HAP-1 (cell line): ENCODE results near the gene ADGRD1.

Experiments
- DNase-seq, 2 experiments: peaks; one replicate each; pipeline ENCODE4 v3.0.0-alpha.2; 2016 to 2020; ENCODE audit warnings: low spot score in 2 of 2
- H3K27me3 ChIP-seq: fragments of 250-450 bp; sonication (Bioruptor Pico); 2 replicates; pipeline ENCODE4 v1.5.1; 2020; ENCODE audit warnings: low read depth, mild to moderate bottlenecking, moderate library complexity
- H3K36me3 ChIP-seq: fragments of 250-450 bp; sonication (Bioruptor Pico); replicated peaks from 2 replicates; pipeline ENCODE4 v1.5.1; 2020; ENCODE audit warnings: mild to moderate bottlenecking
- H3K4me1 ChIP-seq: fragments of 250-450 bp; sonication (Bioruptor Pico); 2 replicates; pipeline ENCODE4 v1.5.1; 2020; ENCODE audit warnings: mild to moderate bottlenecking
- H3K4me3 ChIP-seq: fragments of 250-450 bp; sonication (Bioruptor Pico); 2 replicates; pipeline ENCODE4 v1.5.1; 2020; ENCODE audit warnings: mild to moderate bottlenecking, moderate library complexity
- H3K9me3 ChIP-seq: fragments of 250-450 bp; sonication (Bioruptor Pico); 2 replicates; pipeline ENCODE4 v1.5.1; 2020; ENCODE audit warnings: mild to moderate bottlenecking, moderate library complexity
- in situ Hi-C: fragments of 300-500 bp; cut with MboI; formaldehyde crosslinking; loops from 3 replicates; pipeline ENCODE4 v1.14.3; 2020; ENCODE audit warnings: low sequenced_read_pairs, inconsistent platforms, mixed read lengths

ADGRD1 gene

DNA sequence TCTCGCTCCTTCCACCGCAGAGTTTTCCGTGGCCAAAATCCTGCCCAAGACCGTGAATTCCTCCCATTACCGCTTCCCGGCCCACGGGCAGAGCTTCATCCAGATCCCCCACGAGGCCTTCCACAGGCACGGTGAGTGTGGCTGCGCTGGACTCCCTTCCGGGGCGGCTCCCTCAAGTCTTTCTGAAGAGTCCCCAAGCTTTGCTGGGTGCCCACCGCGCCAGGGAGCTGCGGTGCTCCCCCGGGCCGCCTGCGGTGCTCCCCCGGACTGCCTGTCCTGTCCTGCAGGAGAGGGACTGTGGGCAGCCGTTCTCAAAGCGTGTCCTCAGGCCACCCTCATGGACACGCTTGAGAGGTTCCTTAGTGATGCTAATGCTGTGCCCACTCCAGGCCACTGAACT is 50.5 kb downstream of the ADGRD1 start:
- no peak overlapping the region for H3K4me3 ChIP-seq
- no peaks in the 10 kb centered on the region for H3K36me3 ChIP-seq
- H3K27me3 ChIP-seq: no peaks in the 10 kb centered on the region

GRCh38 chr12:131005161-131006035 is 51.7 kb downstream of the ADGRD1 start:
- H3K36me3 ChIP-seq: no peaks in the 10 kb centered on the region
- in situ Hi-C loops: no loop called here
- H3K4me1 ChIP-seq: no peaks in the 10 kb centered on the region
- H3K4me3 ChIP-seq: no peak overlapping the region
- no peak for DNase-seq
- H3K9me3 ChIP-seq: no peaks in the 10 kb centered on the region
- H3K27me3 ChIP-seq: 0 out of 2 replicates have a peak, but pooled peaks cover 4% of the 10 kb centered on the region

More for the DNA sequence above, 50.5 kb downstream of the ADGRD1 start:
- no peak for DNase-seq
- H3K4me1 ChIP-seq: no peaks in the 10 kb centered on the region
- H3K9me3 ChIP-seq: no peaks in the 10 kb centered on the region
- in situ Hi-C loops: no loop called here

DNA sequence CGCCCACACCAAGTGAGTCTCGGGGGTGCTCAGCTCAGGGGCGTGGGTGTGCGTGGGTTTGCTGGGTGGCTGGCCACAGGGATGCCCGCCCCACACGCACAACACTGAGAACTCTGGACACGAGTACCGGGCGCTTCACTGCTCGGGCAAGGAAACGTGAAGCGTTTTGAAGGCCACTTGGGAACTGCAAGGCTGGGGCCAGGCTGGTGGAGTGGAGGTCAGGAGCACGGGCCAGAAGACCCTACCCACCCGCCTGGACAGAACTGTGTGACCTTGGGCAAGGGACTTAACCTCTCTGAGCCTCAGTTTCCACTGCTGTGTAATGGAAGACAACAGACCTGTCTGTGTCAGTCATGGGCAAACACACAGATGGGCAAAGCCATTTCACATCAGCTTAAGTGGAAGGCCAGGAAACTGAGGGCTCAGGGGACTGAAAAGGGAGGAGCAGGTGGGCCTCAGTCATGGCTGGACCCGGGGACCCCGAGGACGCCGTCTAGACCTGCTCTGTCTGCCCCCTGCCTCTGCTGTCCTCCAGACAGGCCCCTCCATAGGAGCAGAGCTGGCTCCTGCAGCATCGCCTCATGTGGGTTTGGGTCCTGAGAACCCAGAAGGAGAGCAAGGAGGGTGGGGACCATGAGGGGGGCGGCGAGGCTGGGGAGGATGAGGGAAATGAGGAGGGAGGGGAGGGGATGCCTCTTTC is 52.5 kb downstream of the ADGRD1 start:
- in situ Hi-C loops: no loop called here
- no peak overlapping the region for H3K4me3 ChIP-seq
- no peaks in the 10 kb centered on the region for H3K9me3 ChIP-seq
- no peaks in the 10 kb centered on the region for H3K36me3 ChIP-seq
- DNase-seq: no peak
- no peaks in the 10 kb centered on the region for H3K4me1 ChIP-seq
- H3K27me3 ChIP-seq: 0 out of 2 replicates have a peak, but pooled peaks cover 4% of the 10 kb centered on the region

DNA sequence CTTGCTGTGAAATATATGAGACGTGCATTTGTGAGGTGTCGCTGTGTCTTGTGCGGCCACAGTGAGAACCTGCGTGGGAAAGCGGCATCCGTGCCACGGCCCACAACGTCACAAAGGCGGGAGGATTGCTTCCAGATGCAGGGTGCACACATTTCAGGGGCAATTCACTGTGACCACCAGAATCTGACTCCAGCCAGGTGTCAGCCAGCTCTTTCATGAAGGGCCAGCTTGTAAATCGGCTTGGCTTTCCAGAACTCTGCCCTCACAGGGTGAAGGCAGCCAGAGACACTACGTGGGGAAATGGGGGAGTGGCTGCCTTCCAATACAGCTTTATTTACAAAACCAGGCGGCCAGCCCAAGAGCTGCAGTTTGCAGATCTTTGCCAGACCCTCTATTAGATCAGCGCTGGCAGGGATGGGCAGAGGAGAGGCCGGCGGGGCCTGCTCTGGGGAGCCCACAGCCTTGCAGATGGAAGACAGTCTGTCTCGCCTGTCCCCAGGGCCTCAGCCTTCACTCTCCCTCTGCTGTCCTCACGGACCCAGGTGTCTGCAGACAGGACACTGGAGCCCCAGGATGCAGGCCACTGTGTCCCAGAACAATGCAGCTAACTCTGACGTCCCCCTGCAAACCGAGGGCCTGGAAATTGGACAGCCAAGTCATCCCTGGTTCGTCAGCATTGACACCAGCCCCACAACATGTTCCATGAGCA is 53.5 kb downstream of the ADGRD1 start:
- in situ Hi-C loops: no loop called here
- Histone ChIP-seq H3K4me1 (no peaks in the 10 kb centered on the region), H3K36me3 (no peaks in the 10 kb centered on the region), H3K9me3 (no peaks in the 10 kb centered on the region), H3K4me3 (no peak overlapping the region), H3K27me3 (0 out of 2 replicates have a peak, but pooled peaks cover 4% of the 10 kb centered on the region)
- no peak for DNase-seq

DNA sequence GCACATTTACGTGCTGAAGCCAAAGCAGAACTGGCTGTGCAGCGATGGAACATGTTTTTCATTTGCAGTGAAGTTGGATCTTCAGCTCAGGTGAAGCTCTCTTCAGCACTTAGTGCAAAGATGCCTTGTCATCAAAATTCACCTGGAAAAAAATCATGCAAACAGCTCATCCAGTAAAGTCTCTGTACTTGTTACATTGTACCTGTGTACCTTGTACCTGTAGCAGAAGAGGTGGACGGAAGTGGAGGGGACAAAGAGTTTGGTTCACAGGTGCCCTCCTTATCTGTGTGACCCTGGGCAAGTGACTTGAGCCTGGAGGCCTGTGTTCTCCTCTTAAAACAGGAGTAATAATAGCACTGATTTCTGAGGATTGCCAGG is 54.0 kb downstream of the ADGRD1 start:
- H3K4me1 ChIP-seq: no peaks in the 10 kb centered on the region
- H3K27me3 ChIP-seq: 0 out of 2 replicates have a peak, but pooled peaks cover 4% of the 10 kb centered on the region
- in situ Hi-C loops: no loop called here
- H3K4me3 ChIP-seq: no peak overlapping the region
- no peak for DNase-seq
- no peaks in the 10 kb centered on the region for H3K9me3 ChIP-seq
- no peaks in the 10 kb centered on the region for H3K36me3 ChIP-seq

DNA sequence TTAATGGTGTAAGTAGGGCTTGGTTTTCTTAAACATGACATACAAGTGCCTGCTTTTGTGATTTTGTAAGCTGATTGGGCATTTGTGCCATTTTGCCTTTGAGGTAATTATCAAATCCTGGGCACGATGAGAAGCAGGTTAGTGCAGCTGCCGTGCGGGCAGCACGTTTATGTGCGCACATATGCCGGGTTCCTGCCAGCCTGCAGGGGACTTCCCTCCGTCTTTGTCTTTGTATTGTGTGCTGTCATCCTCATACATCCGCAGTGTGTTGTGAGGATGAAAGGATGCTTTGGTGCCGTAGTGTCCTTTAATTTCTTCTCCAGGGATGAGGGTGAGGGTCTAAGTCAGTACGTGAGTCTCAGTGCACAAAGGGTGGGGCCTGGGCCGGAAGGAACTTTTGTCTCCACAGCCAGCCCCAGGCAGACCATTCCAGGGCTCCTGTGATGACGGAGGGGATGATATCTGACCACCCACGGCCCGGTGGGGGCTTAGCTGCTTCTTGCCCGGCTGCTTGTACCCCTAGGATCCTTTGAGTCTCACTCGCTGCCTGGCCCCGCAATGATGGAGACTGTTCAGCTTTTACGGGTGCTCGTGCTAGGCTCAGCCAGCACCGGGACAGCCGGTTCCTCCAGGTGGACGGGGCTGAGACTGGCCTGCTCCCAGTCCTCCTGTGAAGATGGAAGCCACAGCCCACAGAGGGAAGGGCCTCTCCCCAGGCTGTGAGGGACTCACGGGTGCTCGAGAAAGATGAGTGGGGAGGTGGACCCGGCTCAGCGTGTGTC is 54.6 kb downstream of the ADGRD1 start:
- H3K36me3 ChIP-seq: no peaks in the 10 kb centered on the region
- in situ Hi-C loops: no loop called here
- no peak for DNase-seq
- H3K4me1 ChIP-seq: no peaks in the 10 kb centered on the region
- no peaks in the 10 kb centered on the region for H3K9me3 ChIP-seq
- H3K4me3 ChIP-seq: no peak overlapping the region
- H3K27me3 ChIP-seq: 0 out of 2 replicates have a peak, but pooled peaks cover 4% of the 10 kb centered on the region

DNA sequence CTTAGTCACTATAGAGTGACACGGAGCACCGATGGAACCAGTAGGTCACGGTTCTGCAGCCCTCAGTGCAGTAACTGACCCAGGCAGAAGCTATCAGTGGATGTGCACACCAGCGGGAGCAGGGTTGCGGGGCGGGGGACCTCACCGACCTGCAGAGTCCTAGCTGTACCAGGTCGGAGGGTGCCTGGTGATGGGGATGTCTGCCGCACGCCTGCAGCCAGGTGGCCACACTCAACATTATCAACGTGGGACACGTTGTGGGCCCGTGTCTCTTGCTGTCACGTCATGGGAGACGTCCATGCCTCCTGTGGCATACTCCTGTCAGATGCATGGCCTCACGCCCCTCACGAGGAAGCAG is 55.2 kb downstream of the ADGRD1 start:
- in situ Hi-C loops: no loop called here
- DNase-seq: no peak
- H3K4me1 ChIP-seq: no peaks in the 10 kb centered on the region
- no peaks in the 10 kb centered on the region for H3K36me3 ChIP-seq
- 0 out of 2 replicates have a peak, but pooled peaks cover 4% of the 10 kb centered on the region for H3K27me3 ChIP-seq
- H3K4me3 ChIP-seq: no peak overlapping the region
- H3K9me3 ChIP-seq: no peaks in the 10 kb centered on the region

DNA sequence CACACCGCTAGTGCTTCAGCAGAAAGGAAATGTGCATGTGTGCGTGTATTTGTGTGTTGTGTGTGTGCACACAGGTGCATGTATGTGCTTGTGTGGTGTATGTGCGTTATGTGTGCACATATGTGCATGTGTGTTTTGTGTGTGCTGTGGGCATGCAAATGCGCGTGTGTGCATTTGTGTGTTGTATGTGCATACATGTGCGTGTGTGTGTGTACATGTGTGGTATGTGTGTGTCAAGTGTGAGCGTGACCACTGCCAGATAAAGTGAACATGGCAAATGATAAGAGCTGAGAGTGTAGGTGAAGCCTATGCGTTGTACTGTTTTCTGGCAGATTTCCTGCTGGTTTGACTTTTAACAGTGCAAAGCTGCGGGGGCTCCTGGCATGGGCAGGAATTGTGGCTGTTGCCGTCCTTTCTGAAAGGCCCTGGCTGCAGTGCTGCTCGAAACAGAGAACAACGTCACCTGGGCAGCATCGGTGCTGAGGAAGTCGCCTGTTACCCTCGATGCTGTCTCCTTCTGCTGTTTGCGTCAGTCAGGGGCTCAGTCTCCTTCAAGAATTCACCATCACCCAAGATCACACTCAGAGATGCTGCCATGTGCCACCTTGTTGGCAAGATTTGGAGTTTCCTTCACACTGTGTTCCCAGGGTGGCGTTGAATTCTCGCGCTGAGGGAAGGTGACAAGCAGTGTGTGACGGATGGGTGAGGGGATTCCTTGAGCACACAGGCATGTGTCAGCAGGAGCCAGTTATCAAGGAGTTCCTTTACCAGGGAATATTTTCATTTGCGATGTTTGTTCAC is 56.1 kb downstream of the ADGRD1 start:
- Histone ChIP-seq H3K9me3 (no peaks in the 10 kb centered on the region), H3K4me3 (no peak overlapping the region), H3K4me1 (no peaks in the 10 kb centered on the region), H3K27me3 (0 out of 2 replicates have a peak, but pooled peaks cover 4% of the 10 kb centered on the region), H3K36me3 (no peaks in the 10 kb centered on the region)
- DNase-seq: no peak
- in situ Hi-C loops: no loop called here

GRCh38 chr12:131010396-131011131 is 56.9 kb downstream of the ADGRD1 start:
- Histone ChIP-seq H3K9me3 (no peaks in the 10 kb centered on the region), H3K4me3 (no peak overlapping the region), H3K4me1 (no peaks in the 10 kb centered on the region), H3K36me3 (no peaks in the 10 kb centered on the region), H3K27me3 (0 out of 2 replicates have a peak, but pooled peaks cover 4% of the 10 kb centered on the region)
- in situ Hi-C loops: no loop called here
- no peak for DNase-seq

- DNase-seq: no peak
- H3K36me3 ChIP-seq: no peaks in the 10 kb centered on the region
- no peaks in the 10 kb centered on the region for H3K9me3 ChIP-seq
- no peaks in the 10 kb centered on the region for H3K4me1 ChIP-seq
- in situ Hi-C loops: no loop called here
- H3K4me3 ChIP-seq: no peak overlapping the region
- H3K27me3 ChIP-seq: 0 out of 2 replicates have a peak, but pooled peaks cover 4% of the 10 kb centered on the region
Observed at GRCh38 chr12:131011165-131012079, 57.7 kb downstream of the ADGRD1 start.

DNA sequence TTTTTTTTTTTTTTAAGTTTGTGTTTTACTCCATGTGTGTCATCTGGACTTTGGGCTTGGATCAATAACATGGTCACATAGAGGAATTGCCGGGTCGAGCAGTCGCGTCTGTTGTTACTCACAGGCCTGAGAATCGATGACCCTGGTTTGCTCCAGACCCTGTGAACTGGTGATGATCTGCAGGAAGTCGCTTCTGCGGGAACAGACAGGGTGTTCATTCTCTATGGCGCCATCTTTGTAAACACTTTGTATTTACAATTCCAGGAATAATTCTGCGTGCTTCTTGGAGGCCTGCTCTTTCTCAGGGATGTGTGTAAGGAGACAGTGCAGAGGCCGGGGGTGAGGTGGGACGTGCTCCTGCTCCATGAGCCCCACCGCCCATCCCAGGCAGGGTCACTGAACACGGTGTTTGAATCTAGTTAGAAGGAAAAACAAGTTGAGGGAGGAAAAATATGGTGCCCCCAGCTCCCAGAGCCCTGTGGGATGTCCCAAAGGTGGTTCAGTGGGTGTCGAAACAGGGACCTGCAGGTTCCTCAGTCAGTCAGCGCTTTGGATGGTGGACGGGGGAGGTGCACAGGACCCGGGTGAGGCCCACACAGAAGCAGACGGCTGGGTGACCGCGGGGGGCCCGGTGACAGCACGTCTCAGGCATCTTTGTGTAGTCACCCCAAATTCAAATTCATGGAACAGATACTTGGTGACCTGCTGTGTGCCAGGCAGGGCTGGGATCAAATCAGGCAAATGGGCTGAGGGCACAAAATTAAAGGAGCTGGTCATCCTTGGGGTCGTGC is 58.8 kb downstream of the ADGRD1 start:
- no peak overlapping the region for H3K4me3 ChIP-seq
- 0 out of 2 replicates have a peak, but pooled peaks cover 4% of the 10 kb centered on the region for H3K27me3 ChIP-seq
- DNase-seq: no peak
- no peaks in the 10 kb centered on the region for H3K9me3 ChIP-seq
- no peaks in the 10 kb centered on the region for H3K36me3 ChIP-seq
- H3K4me1 ChIP-seq: no peaks in the 10 kb centered on the region
- in situ Hi-C loops: no loop called here
